ENCODE measurements around the gene ANXA11. TPM values are rescaled to one million over a fixed set of nuclear protein-coding genes. Genes with fewer than 3 reads are reported as not detected.

Gene ANXA11
- total RNA-seq, 2 experiments from 2014 or later: 93.9 to 164 TPM

GRCh38 chr10:80187060-80187459, 18.3 kb downstream of the ANXA11 start:
- H3K36me3 ChIP-seq (ENCODE audit: insufficient read depth, low read length): peaks cover 24% of the 10 kb centered on the region
- H3K4me1 ChIP-seq (ENCODE audit: insufficient read depth, low read length, poor library complexity, severe bottlenecking): peaks cover 66% of the 10 kb centered on the region
- no TSS peak for BruUV-seq (replicated peaks)
- no peak for TF ChIP-seq EZH2phosphoT487 (IDR thresholded peaks at IDR 0.05; ENCODE audit: borderline replicate concordance, low read depth, low read length)
- no peak for TF ChIP-seq CTCF (conservative IDR thresholded peaks at IDR 0.05; ENCODE audit: low read length)
- peak overlapping the region; percentile 63 for H3K4me3 ChIP-seq (ENCODE audit: low read depth, low read length, poor library complexity, severe bottlenecking)
- H3K79me2 ChIP-seq (ENCODE audit: insufficient read depth, low read depth, low read length): peaks cover 88% of the 10 kb centered on the region
- H2AFZ ChIP-seq (ENCODE audit: low read length): peak overlapping the region; percentile 32; the same call in 1 of the 2 replicates
- peaks cover 9% of the 10 kb centered on the region for H3K9me3 ChIP-seq (ENCODE audit: low read length)
- ChIA-PET CTCF (ENCODE audit: unreplicated experiment) (interaction anchor here (1.3 kb wide), 1 partner anchor 14 kb away, joined by 3 read pairs; no protein-coding TSS in a partner anchor), POLR2A (interaction anchor here (0.8 to 3.4 kb wide), 9 partner anchors 10 to 42 kb away, joined by 3 to 36 read pairs (median 4); partner anchors contain the start of gene ANXA11)
- intact Hi-C loops (cut with micrococcal nuclease; ENCODE audit: unreplicated experiment): loop anchor here (1.0 to 5.0 kb wide), 2 partner anchors 18 to 270 kb away; partner anchors contain the start of gene ANXA11
- DNase-seq (ENCODE audit: low spot score): no peak
- H3K9me2 ChIP-seq (ENCODE audit: insufficient read depth, low read length): no peaks in the 10 kb centered on the region
- H3K4me2 ChIP-seq (ENCODE audit: low read length): peak overlapping the region; percentile 97
- H3K27ac ChIP-seq (ENCODE audit: low read depth, low read length, poor library complexity, severe bottlenecking): peak overlapping the region; percentile 97
- H4K20me1 ChIP-seq (ENCODE audit: insufficient read depth, low read length): no peaks in the 10 kb centered on the region; the same call in 1 of the 2 replicates

GRCh38 chr10:80186364-80187012, 18.8 kb downstream of the ANXA11 start:
- no TSS peak for BruUV-seq (replicated peaks)
- ChIA-PET CTCF (ENCODE audit: unreplicated experiment) (no interaction called here), POLR2A (interaction anchor here (0.8 to 3.4 kb wide), 3 partner anchors 11 to 41 kb away, joined by 3 to 36 read pairs (median 5); partner anchors contain the start of gene ANXA11)
- Histone ChIP-seq H3K9me3 (ENCODE audit: low read length) (0 out of 2 replicates have a peak, but pooled peaks cover 3% of the 10 kb centered on the region), H3K27ac (ENCODE audit: low read depth, low read length, poor library complexity, severe bottlenecking) (peak overlapping the region; percentile 97), H3K4me1 (ENCODE audit: insufficient read depth, low read length, poor library complexity, severe bottlenecking) (peaks cover 61% of the 10 kb centered on the region), H4K20me1 (ENCODE audit: insufficient read depth, low read length) (no peaks in the 10 kb centered on the region; the same call in 1 of the 2 replicates), H3K4me3 (ENCODE audit: low read depth, low read length, poor library complexity, severe bottlenecking) (peak overlapping the region; percentile 63), H3K9me2 (ENCODE audit: insufficient read depth, low read length) (no peaks in the 10 kb centered on the region), H2AFZ (ENCODE audit: low read length) (no peak overlapping the region), H3K4me2 (ENCODE audit: low read length) (peak overlapping the region; percentile 97), H3K36me3 (ENCODE audit: insufficient read depth, low read length) (peaks cover 19% of the 10 kb centered on the region), H3K79me2 (ENCODE audit: insufficient read depth, low read depth, low read length) (peaks cover 88% of the 10 kb centered on the region)
- intact Hi-C loops (cut with micrococcal nuclease; ENCODE audit: unreplicated experiment): loop anchor here (1.0 to 5.0 kb wide), 2 partner anchors 19 to 271 kb away; partner anchors contain the start of gene ANXA11
- DNase-seq (ENCODE audit: low spot score): peak; percentile 57
- TF ChIP-seq EZH2phosphoT487 (IDR thresholded peaks at IDR 0.05; ENCODE audit: borderline replicate concordance, low read depth, low read length) (no peak), CTCF (conservative IDR thresholded peaks at IDR 0.05; ENCODE audit: low read length) (no peak)

Data from OCI-LY7 (cell line).